Spleen (tissue), 11 donors: Measurements from ENCODE around the gene GABBR2. TPM values are rescaled to one million over a fixed set of nuclear protein-coding genes. Genes with fewer than 3 reads are reported as not detected.

Experiments used
- DNase-seq: peaks from one replicate; pipeline ENCODE4 v3.0.0-alpha.2; 2020
- H3K27ac ChIP-seq, 8 donors: fragments of 200-600 bp; sonication (generic) in 7 of 8; 1 replicate in 4 of 8; 2 replicates in 4 of 8; pipeline versions ENCODE4 v1.5.0 to v1.8.0; 2016 to 2021; ENCODE audit warnings: inconsistent platforms in 4 of 8, mild to moderate bottlenecking in 4 of 8, moderate library complexity in 1 of 8
- H3K27me3 ChIP-seq, 7 donors: fragments of 200-600 bp; sonication (generic) in 6 of 7; replicated peaks in 1 of 7; 1 replicate in 4 of 7; 2 replicates in 3 of 7; pipeline versions ENCODE4 v1.5.0 to v1.8.0; 2016 to 2021; ENCODE audit warnings: inconsistent platforms in 3 of 7, mild to moderate bottlenecking in 1 of 7
- H3K36me3 ChIP-seq, 6 donors: fragments of 200-600 bp; sonication (generic) in 5 of 6; 1 replicate in 4 of 6; 2 replicates in 2 of 6; pipeline versions ENCODE4 v1.5.0 to v1.8.0; 2016 to 2021; ENCODE audit warnings: inconsistent platforms in 2 of 6
- H3K4me1 ChIP-seq, 6 donors: fragments of 200-600 bp; sonication (generic) in 5 of 6; 1 replicate in 3 of 6; 2 replicates in 3 of 6; pipeline versions ENCODE4 v1.5.0 to v1.8.0; 2016 to 2021; ENCODE audit warnings: inconsistent platforms in 3 of 6
- H3K4me3 ChIP-seq, 8 donors: fragments of 200-600 bp; sonication (generic) in 7 of 8; 1 replicate in 4 of 8; 2 replicates in 4 of 8; pipeline versions ENCODE4 v1.5.0 to v1.8.0; 2016 to 2021; ENCODE audit warnings: inconsistent platforms in 4 of 8, mild to moderate bottlenecking in 4 of 8, moderate library complexity in 2 of 8
- H3K9me3 ChIP-seq, 8 donors: fragments of 200-600 bp; sonication (generic) in 7 of 8; 1 replicate in 4 of 8; 2 replicates in 4 of 8; pipeline versions ENCODE4 v1.5.0 to v1.8.0; 2016 to 2021; ENCODE audit warnings: inconsistent platforms in 4 of 8
- CTCF ChIP-seq, 11 experiments: fragments of 200-600 bp in 7 of 11; fragments of 450-650 bp in 4 of 11; sonication (generic) in 4 of 11; IDR thresholded peaks in 8 of 11; conservative IDR thresholded peaks in 3 of 11; 1 replicate in 7 of 11; 2 replicates in 4 of 11; pipeline versions ENCODE4 v1.4.0 to v1.8.0; 2016 to 2021; ENCODE audit warnings: antibody characterized with exemption in 11 of 11, inconsistent platforms in 4 of 11, mild to moderate bottlenecking in 1 of 11
- POLR2A ChIP-seq, 3 donors: fragments of 450-650 bp; IDR thresholded peaks; one replicate each; pipeline ENCODE4 v1.5.1; 2017; ENCODE audit warnings: antibody characterized with exemption in 3 of 3, mild to moderate bottlenecking in 1 of 3
- POLR2AphosphoS5 ChIP-seq, 3 donors: sonication (generic); formaldehyde crosslinking; IDR thresholded peaks; one replicate each; pipeline ENCODE4 v1.5.1; 2017; ENCODE audit warnings: antibody characterized with exemption in 3 of 3
- WGBS, 5 donors: extraction: QIAGEN DNeasy Blood & Tissue Kit in 3 of 5; methylation state at CpG; one replicate each; pipeline versions ENCODE4 v1.1.5 to v1.1.7; 2013 to 2018; 5-methylcytosine and 5-hydroxymethylcytosine counted together
- intact Hi-C: fragments of 100-400 bp; cut with DNase I; formaldehyde crosslinking; loops from one replicate; pipeline ENCODE4 v1.15.0; 2023; ENCODE audit warnings: low total_unique reads
- polyA plus RNA-seq, 3 donors: library from polyadenylated mRNA; stranded (reverse); fragments of 200-250 nt; gene quantifications; one replicate each; pipeline ENCODE4 v1.2.1, GENCODE V29; 2013
- total RNA-seq, 7 donors: library from RNA; depleted of rRNA in 3 of 7; stranded (reverse); fragments of >200 nt in 3 of 7; fragmentation: NEBNext Ultra II Directional in 4 of 7; extraction: Animal tissue kit (Norgen Biotek cat#: 25700) in 4 of 7; gene quantifications; one replicate each; pipeline versions ENCODE4 v1.1.0 to v1.2.1, GENCODE V29; 2016 to 2021
- donor health status: healthy with polysubstance abuse.
- donor health status: DM: no; HTN: no; CAD: no; lungs with moderate emphysema.
- donor health status: DM: no; HTN: no; CAD: no.
- donor health status: Bipolar disorder and iron deficiency.
- donor health status: healthy.
- donor health status: DM: no; HTN: no; CAD: no.
- donor health status: DM: yes; HTN: yes; CAD: no.

GABBR2 gene
- total and polyA plus RNA-seq, 10 donors, result 0.03 to 0.32 (median 0.07) TPM; not detected in 7

DNA sequence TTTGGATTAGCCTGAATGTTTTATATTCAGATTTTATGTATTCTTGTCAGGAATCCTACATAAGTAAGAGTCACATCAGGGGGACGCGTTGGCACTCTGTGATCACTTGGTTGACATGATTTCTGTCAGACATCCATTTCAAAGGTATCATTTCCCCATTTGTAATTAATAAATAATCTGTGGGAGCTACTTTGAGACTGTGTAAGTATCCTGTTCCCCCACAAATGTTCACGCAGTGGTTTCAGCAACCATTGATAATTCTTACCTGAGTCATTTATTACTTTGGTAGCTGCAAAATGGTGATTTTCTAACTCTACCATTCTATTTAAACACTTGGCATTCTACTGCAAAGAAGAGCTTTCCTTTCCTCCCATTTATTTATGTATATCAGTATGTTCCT lies 396.4 kb downstream of the GABBR2 start:
- Histone ChIP-seq H3K4me1 (peaks cover 0 to 10% (median 4%) of the 10 kb centered on the region in 6 donors), H3K27me3 (peaks cover 0 to 19% (median 0%) of the 10 kb centered on the region in 7 donors), H3K27ac (no peak overlapping the region), H3K9me3 (no peaks in the 10 kb centered on the region), H3K4me3 (no peak overlapping the region), H3K36me3 (no peaks in the 10 kb centered on the region)
- intact Hi-C loops, result no loop called here
- peak; percentile 12 for DNase-seq
- TF ChIP-seq POLR2AphosphoS5 (IDR thresholded peaks at IDR 0.05), result no peak
- TF ChIP-seq CTCF (IDR thresholded peaks at IDR 0.05 in 8 of 11, conservative IDR thresholded peaks at IDR 0.05 in 3 of 11), result no peak
- TF ChIP-seq POLR2A (IDR thresholded peaks at IDR 0.05), result no peak
- 85 to 94% (median 93%) methylated on average over 3 of the region's 3 CpGs for WGBS, 5 donors

GRCh38 chr9:98311541-98311940 lies 397.2 kb downstream of the GABBR2 start:
- H3K27ac ChIP-seq, result no peak overlapping the region
- peaks cover 0 to 19% (median 0%) of the 10 kb centered on the region in 7 donors for H3K27me3 ChIP-seq
- no peaks in the 10 kb centered on the region for H3K36me3 ChIP-seq
- TF ChIP-seq POLR2AphosphoS5 (IDR thresholded peaks at IDR 0.05), result no peak
- TF ChIP-seq CTCF (IDR thresholded peaks at IDR 0.05 in 8 of 11, conservative IDR thresholded peaks at IDR 0.05 in 3 of 11), result no peak
- no peak for TF ChIP-seq POLR2A (IDR thresholded peaks at IDR 0.05)
- H3K9me3 ChIP-seq, result no peaks in the 10 kb centered on the region
- DNase-seq, result peak; percentile 50
- no peak overlapping the region for H3K4me3 ChIP-seq
- peaks cover 0 to 10% (median 4%) of the 10 kb centered on the region in 6 donors for H3K4me1 ChIP-seq
- intact Hi-C loops, result no loop called here

- Histone ChIP-seq H3K27ac (no peak overlapping the region), H3K4me1 (peaks cover 0 to 8% (median 4%) of the 10 kb centered on the region in 6 donors), H3K36me3 (no peaks in the 10 kb centered on the region), H3K4me3 (no peak overlapping the region), H3K9me3 (no peaks in the 10 kb centered on the region), H3K27me3 (peaks cover 0 to 19% (median 0%) of the 10 kb centered on the region in 7 donors)
- intact Hi-C loops, result no loop called here
- TF ChIP-seq CTCF (IDR thresholded peaks at IDR 0.05 in 8 of 11, conservative IDR thresholded peaks at IDR 0.05 in 3 of 11) (no peak), POLR2AphosphoS5 (IDR thresholded peaks at IDR 0.05) (no peak)
- DNase-seq, result peak; percentile 36
- WGBS, 5 donors, result 75 to 89% (median 84%) methylated on average over 4 to 6 of the region's 6 CpGs
Measured at GRCh38 chr9:98310752-98311392, 397.9 kb downstream of the GABBR2 start.

DNA sequence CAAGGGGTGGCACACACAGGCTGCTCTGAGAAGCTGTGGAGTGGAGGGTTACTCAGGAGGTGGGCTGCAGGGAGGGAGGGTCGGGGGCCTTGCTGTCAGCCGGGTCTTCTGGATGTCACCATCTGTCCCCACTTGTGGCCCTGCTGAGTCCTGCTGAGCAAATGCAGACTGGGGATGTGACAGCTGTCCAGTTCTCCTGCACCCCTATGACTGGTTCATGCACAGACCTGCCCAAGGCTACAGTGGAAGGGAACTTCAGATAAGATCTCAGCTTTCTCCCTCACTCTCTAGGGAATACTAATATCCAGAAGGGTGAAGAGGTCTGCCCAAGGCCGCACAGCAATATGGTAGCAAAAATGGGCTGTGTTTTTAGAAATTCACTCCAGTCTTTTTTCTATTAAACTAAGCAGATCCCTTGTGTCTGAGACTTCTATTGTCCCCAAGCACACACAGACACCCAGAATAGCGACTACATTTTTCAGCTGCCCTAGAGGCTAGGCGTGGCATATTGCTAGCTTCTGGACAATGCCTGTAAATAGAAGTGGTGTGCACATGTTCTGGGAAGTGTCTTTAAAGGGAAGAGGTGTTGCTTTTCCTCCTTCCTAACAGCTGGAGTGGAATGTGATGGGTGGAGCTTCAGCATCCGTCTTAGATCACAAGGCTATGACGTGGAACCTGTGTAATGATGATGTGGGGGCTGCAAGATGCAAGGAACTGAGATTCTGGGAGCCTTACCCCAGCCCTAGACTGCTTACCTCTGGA lies 402.2 kb downstream of the GABBR2 start:
- no peak overlapping the region for H3K27ac ChIP-seq
- TF ChIP-seq POLR2AphosphoS5 (IDR thresholded peaks at IDR 0.05), result no peak
- 62 to 75% (median 65%) methylated on average over 7 of the region's 7 CpGs for WGBS, 5 donors
- H3K4me1 ChIP-seq, result no peaks in the 10 kb centered on the region
- no peaks in the 10 kb centered on the region for H3K27me3 ChIP-seq
- no peaks in the 10 kb centered on the region for H3K9me3 ChIP-seq
- DNase-seq, result no peak
- intact Hi-C loops, result no loop called here
- H3K36me3 ChIP-seq, result no peaks in the 10 kb centered on the region
- H3K4me3 ChIP-seq, result no peak overlapping the region
